GM21528 (cell line): Measurements from ENCODE around the gene RGS5.

Experiments used
- ATAC-seq: cut with Tn5 transposase; IDR thresholded peaks from one replicate; pipeline ENCODE4 v1.9.1; 2021; ENCODE audit warnings: mild to moderate bottlenecking, moderate library complexity; ENCODE audit not compliant: unreplicated experiment, low FRiP score

The RGS5 gene

DNA sequence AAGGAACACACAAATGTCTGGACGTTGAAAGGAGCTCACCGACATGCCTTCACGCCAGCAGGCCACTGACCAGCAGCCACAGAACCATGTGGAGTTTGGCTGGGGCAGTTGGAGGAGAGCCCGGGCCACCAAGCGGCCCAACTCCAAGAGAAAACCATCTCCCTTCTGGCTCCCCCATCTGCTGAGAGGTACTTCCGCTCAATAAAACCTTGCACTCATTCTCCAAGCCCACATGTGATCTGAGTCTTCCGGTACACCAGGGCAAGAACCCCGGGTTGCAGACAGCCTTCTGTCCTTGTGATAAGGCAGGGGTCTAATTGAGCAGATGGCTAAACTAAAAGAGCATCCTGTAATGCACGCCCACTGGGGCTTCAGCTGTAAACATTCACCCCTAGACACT, 109.1 kb downstream of the RGS5 start:
- ATAC-seq, result no peak

DNA sequence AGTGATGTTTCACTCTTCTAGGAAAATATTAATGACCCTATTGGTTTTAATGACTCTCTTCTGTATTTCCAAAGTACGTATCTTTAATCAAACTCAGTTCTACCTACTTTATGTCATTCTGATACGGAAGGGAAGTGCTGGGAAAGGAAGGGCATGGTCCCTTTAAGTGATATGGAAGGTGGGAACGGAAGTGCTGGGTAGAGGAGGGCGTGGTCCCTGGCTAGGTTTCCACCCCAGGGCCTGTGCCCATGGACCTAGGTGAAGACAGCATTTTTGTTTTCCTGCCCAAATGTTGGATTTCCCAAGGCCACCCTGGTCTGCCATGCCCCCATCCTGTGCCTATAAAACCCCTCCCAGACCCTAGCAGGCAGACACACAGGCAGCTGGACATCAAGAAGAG, 109.5 kb downstream of the RGS5 start:
- no peak for ATAC-seq
